Measurements from ENCODE around the gene DNAJC5G.

GRCh38 chr2:27233341-27233740 lies 41.9 kb upstream of the DNAJC5G start:
- TF ChIP-seq CTCF (IDR thresholded peaks at IDR 0.05; ENCODE audit: low read depth, low read length) (no peak), EZH2phosphoT487 (IDR thresholded peaks at IDR 0.05; ENCODE audit: low read depth) (no peak)
